Measurements from ENCODE around the gene NDST4.

GRCh38 chr4:114857831-114858230 lies 255.6 kb downstream of the NDST4 start:
- TF ChIP-seq CTCF (IDR thresholded peaks at IDR 0.05; ENCODE audit: low read depth, low read length, poor library complexity, severe bottlenecking) (no peak), EZH2phosphoT487 (IDR thresholded peaks at IDR 0.05; ENCODE audit: borderline replicate concordance, low read length) (no peak)

Data from DOHH2 (cell line).